RCC 7860 (cell line): Measurements from ENCODE around the gene EXOC3L4.

Experiments
- DNase-seq: peaks from one replicate; pipeline ENCODE4 v3.0.0-alpha.2; 2015; ENCODE audit warnings: low spot score
- FAIRE-seq: peaks from 2 replicates; lab custom pipeline; 2012; peaks lifted over from hg19 to GRCh38; lab: Jason Lieb, UNC

The EXOC3L4 gene

DNA sequence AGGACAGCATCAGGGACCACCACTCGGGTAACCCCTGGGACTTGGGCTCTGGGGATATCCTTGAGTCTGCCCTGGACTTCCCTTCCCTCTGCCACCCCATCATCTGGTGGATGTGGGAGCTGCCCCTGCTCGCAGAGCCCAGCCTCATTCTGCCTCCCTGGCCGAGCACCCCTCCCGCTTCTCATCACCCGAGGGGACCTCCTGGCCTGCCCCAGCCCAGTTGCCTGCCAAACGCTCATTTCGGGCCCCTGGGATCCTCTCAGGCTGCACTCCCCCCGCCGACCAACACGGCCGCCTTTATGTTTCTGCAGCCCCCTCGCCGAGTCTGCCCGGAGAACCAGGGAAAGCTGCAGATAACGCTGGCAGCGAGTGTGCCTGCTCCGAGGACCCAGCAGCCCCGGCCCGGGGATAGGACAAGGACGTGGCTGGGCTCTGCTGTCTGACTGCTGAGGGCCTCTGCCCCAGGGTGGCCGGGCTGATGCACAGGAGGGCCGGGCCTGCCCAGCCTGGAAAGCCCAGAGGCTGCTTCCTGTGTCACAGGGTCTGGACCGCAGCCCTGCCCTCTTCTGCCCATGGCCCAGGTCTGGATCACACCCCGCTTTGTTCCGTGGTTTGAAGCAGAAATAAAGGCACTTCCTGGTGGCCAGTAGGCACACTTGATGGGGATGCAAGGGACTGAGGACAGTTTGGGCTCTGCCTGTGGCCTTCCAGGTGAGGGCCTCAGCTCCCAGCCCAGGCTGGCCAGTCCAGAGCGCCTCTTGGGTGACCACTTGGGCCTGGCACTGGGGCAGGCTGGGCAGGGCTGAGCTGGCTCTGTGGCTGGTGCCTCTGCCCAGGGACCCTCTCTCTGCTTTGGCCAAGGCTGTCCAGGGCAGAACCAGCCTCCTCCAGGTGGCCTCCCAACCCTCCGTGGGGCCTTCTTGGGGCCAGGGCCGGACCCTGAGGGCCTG is 4.9 kb upstream of the EXOC3L4 start:
- DNase-seq, result no peak
- FAIRE-seq, result no peak

DNA sequence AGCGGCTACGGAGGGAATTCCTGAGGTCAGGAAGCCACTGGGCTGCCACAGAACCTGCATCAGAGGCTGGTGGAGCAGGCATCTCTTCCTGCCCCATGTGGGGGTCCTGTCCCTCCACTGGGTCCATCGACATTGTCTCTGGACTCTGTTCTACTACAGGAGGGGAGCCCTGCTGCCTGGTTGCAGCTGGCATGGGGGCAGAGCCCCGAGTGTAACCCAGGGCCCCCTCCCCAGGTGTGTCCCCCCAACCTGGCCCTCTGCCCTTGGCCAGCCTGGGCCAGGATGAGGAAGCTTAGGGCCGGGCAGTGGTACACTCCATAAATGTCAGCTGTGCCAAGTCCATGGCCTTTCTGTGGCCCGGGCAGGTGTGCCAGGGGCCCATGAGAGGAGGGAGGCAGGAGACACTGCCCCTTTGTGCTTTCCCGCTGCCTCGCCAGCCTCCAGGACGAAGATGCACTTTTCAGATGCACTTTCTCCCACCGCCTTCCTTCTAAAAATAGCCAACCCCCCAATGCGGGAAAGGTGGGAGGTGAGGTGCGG is 4.0 kb upstream of the EXOC3L4 start:
- FAIRE-seq (no peak), DNase-seq (no peak)

DNA sequence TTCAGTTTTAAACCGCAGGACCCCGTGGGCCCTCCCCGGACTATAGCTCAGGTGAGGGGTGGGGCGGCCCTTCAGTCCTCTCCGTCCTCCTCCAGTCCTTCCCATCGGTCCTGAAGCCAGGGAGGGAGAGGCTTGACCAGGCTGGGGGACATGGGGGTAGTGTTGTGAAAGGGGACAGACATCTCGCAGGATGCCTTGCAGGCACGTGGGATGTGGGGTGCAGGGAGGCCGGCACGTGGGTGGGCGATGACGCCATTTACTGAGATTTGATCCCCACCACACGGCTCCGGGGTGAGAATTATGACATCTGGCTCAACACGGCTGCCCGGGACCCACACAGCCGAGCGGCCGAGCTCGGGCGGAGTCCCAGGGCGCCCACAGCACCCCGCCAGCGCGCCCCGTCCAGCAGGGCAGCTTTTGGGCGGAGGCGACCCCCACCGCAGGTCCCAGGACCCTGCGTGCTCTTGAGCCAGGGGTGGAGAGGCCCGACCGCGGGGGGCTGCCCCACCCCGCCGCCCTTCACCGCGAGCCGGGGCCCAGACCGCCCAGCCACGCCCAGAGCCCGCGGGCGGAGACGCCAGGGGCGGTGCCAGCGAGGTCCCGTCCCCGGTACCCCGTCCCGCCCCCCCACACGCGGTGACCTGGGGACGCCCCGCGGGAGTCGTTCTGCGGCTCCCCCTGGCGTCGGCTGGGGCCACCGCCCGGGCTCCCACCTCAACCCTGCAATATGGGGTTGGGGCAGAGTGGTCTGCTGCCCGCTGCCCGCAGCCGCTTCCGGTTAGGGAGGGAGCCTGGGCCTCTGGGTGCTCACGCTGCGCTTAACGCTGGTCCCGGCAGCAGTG is 3.3 kb upstream of the EXOC3L4 start:
- DNase-seq, result no peak
- FAIRE-seq, result no peak

DNA sequence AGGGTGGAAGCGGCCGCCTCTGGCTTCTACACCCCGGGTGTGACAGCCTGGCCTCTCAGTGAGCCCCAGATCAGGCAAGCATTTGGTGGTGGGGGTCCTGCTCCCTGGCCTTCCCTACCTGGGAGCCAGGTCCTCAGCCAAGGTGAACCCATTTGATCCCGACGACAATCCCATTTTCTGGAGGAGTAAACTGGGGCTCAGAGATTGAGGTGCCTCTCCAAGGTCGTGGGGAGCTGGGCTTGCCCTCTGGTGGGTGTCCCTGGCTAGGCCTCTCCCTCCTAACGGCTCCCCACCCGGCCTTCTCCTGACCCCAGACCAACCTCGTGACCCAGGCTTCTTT is 2.7 kb upstream of the EXOC3L4 start:
- DNase-seq, result no peak
- FAIRE-seq, result no peak

DNA sequence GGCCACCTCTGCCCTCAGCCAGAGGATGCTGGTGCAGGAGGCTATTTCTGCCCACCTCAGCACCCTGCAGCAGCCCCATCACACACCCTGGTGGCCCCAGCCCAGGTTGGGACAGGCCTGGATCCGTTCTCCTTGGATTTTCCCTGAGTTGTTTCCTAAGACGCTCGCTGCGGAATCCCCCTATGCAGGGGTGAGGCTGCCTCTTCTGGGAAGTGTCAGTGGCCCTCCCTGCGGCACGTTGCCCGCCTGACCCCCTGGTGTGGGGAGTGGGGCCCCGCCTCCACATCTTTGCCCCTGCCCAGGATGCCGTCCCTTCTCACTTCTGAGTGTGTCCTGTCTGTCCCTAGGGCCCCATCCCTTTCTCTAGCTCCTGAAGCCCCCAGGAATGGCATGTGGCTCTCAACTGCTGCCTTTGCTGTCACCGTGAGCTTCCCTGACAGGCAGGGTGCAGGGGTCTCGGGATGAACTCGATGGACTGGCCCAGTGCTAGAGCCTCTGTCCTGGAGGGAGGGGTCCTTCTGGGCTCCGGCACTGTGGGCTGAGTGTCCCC is 594 bp upstream of the EXOC3L4 start:
- no peak for FAIRE-seq

DNA sequence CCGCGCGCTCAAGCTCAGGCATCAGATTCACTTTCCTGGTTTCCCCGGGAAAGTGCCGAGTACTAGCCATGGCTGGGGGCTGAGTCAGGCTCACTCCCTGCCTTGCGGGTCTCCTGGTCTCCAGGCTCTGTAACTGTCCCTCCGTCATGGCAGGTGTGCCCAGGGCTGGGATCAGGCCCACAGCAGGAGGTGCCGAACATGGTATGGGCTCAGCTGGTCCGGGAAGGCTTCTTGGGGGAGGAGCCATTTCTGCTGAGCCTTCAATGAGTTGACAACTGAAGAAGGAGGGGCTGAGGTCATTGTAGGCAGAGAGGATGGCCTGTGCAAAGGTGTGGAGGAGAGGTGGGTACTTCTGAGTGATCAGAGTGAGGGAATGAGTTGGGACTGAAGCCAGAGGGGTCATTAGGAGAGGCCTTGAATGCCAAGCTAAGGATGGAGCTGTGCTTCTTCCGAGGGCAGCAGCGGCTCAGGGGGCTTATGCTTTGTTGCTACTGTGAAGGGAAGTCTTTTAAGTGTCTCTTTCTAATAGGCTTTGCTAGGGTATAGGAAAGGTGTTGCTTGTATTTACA is 769 bp downstream of the EXOC3L4 start:
- no peak for FAIRE-seq
- no peak for DNase-seq

More for the DNA sequence above, 594 bp upstream of the EXOC3L4 start:
- DNase-seq, result no peak

DNA sequence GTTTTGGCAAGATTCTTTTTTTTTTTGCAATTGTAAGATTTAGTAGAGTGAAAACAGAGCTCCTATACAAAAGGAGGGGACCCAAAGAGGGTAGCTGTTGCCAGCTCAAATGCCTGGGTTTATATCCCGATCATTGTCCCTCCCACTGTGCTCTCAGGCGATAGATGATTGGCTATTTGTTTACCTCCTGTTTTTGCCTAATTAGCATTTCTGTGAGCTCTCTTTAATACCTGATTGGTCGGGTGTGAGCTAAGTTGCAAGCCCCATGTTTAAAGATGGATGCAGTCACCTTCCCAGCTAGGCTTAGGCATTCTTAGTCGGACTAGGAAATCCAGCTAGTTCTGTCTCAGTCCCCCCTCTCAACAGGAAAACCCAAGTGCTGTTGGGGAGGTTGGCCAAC is 1.9 kb downstream of the EXOC3L4 start:
- FAIRE-seq (no peak), DNase-seq (no peak)

DNA sequence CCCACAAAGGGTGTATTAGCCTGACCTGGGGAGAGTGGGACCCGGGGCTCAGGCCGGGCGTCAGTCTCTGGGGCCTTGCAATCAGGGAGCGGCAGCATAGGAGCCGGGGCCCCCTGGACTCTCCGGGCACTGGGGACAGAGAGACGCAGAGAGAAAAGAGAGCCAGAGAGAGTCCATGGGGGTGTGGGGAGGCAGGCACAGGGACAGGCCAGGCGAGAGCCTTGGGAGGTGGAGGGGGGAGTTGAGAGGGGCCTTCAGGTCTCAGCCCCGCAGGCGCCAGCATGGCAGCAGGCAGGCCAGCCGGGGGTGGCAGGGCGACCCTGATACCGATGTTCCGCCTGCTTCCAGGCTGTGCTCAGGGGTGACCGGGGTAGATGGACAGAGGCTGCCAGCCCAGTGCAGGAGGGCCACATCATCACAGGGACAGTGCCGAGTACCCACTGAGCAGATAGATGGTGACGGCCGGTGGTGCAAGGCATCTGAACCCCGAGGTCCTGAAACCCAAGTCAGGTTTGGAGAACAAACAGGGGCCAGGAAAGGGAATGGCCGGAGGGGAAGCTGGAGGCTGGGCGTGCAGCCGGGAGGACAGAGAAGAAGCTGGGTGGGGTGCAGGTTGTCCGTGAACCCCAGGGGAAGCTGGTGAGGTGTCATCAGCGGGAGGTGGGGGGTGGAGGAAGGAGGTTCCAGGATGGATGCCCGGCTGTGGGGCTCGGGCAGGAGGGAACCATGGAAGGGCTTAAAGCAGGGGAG is 2.9 kb downstream of the EXOC3L4 start:
- FAIRE-seq (no peak), DNase-seq (no peak)

DNA sequence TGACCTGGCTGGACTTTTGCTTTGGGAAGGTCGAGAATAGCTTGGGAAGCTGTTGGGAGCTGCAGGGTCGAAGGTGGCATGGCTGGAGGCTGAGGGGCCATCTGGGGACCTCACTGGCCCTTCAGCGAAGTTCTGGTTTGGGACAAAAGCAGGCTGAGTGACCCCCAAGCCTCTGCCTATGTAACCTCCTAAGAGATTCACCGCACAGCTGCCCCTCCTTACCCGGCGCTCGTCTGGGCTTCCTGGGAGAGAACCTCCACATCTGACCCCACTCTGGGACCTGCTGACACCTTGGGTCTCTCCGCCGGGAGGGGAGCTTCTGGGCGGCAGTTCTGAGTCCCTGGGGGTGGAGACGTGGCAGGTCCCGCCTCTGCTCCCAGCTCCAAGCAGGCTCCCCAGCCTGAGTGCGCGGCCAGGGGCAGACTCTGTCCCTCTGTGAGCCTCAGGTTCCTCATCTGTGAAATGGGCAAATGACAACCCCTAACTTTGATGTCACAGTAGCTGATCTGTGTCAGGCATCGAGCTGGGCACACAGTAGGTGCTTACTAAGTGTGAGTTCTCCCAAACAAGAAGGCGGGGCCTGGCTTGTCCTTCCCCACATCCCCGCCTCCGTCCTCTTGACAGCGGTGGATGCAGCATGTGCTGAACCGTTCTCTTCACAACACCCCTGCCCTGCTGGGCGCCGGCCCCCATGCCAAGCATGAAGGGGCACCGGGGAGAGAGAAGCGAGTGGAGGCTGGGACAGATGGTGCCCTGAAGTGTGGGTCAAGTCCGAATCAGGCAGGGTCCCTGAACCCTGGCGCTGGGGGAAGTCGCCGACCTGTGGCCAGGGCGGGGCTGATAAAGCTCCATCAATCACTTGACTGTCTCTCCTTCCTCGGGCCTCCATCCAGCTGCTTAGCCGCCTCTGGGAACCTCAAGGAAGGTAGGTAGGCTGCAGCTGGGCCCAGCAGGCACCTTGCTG is 3.8 kb downstream of the EXOC3L4 start:
- DNase-seq, result no peak
- no peak for FAIRE-seq

DNA sequence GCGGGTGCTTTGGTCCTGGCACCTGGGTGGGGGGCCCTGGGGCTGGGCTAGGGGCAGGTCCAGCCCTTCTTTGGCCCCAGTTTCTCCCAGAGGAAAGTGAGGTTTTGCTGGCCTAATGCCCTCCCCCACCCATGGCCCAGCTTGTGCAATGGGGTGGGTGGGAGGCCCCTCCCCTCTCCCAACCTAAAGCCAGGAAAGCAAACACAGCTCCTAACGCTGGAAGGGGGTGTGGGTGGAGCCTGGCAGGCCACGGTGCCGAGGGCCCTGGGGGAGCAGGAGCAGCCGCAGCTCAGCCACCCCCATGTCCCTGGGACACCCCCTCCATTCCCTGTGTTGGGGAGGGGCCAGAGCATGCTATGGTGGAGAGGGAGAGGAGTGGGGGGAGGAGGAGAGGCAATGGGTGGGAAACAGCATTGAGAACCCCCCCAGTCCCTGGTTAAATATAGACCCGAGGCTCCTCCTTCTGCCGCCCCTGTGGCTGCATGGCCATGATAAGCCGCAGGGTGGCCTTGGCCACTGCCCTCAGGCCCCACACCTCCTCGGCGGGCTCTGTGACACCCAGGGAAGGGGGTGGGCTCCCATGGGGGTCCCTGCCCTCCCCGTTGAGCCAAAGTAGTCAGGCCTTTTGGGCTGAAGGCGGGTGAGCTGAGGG is 4.7 kb downstream of the EXOC3L4 start:
- FAIRE-seq (no peak), DNase-seq (no peak)

DNA sequence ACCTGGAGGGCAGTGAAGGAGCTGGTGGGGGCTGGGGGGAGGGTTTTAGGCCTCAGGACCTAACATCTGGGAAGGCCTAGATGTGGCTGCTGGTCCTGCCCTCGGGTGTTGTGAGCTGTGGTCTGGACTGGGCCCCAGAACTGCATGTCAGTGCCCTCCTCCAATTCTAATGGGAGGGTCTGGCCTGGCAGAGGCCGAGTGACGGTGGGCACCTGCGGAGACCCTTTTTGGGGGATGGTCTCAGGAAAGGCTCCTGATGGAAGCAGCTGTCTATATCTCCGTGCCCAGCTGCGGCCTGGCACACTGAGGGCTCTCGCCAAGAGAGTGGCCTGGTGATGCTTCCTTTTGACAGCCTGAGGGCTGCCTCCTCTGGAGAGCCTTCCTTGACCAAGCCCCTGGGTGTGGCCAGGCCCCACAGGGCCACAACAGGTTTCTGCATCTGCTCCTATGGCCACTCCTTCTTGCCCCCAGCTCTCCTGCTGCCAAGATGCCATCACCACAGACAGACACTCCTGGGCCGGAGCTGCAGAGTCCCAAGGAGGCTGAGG is 5.3 kb downstream of the EXOC3L4 start:
- no peak for DNase-seq
- no peak for FAIRE-seq

DNA sequence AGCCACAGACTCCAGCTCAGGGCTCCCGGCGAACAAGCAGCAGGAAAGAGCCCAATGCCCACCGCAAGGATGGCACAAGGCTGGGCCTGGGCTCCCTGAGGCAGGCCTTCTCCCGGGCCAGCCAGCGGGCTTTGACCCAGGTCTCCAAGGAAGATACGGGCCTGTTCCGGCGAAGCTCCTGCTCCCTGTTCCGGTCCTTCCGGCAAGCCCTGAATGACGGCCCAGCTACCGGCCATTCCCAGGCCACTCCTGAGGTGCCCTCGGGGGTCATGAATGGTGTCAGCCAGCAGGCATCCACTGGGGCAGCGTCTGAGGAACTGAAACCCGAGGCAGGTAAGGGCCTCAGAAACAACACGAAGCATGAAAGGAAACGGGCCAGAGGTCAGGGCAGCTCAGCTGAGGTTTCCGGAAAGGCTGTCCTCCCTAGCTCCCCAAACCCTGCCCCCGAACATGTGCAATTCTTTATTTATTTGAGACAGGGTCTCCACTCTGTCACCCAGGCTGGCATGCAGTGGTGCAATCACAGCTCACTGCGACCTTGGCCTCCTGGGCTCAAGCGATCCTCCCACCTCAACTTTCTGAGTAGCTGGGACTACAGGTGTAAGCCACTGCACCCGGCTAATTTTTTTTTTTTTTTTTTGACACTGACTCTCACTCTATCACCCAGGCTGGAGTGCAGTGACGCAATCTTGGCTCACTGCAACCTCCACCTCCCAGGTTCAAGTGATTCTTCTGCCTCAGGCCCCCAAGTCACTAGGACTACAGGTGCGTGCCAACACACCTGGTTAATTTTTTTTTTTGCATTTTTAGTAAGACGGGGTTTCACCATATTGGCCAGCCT is 6.0 kb downstream of the EXOC3L4 start:
- FAIRE-seq (no peak), DNase-seq (no peak)

DNA sequence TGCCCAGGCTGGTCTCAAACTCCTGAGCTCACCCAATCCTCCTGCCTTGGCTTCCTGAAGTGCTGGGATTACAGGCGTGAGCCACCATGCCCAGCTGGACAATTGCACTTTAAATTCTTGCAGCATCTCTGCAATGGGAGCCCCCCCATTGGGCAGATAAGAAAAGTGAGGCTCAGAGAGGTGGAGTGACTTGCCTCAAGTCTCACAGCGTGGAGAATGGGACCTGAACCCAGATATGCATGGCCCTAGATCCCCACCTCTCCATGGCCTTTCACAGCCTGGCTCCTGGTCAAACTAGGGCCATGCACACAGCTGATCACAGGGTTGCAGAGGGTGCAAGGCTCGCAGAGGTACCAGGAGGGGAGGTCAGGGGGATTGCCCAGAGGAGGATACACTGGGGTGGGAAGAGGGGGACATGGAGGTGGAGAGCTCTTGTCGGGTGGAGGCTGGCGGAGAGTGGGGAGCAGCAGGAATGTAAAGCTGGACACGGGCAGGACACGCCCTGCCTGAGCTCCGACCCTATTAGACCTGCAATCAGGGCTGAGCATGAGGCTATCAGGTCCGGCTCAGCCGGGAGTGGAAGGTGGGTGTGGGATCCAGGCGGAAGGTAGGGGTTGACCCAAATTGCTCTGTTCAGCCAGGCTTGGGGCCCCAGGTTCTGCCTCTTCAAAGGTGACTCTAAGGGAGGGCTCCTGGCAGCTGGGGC is 6.9 kb downstream of the EXOC3L4 start:
- DNase-seq, result no peak
- no peak for FAIRE-seq

DNA sequence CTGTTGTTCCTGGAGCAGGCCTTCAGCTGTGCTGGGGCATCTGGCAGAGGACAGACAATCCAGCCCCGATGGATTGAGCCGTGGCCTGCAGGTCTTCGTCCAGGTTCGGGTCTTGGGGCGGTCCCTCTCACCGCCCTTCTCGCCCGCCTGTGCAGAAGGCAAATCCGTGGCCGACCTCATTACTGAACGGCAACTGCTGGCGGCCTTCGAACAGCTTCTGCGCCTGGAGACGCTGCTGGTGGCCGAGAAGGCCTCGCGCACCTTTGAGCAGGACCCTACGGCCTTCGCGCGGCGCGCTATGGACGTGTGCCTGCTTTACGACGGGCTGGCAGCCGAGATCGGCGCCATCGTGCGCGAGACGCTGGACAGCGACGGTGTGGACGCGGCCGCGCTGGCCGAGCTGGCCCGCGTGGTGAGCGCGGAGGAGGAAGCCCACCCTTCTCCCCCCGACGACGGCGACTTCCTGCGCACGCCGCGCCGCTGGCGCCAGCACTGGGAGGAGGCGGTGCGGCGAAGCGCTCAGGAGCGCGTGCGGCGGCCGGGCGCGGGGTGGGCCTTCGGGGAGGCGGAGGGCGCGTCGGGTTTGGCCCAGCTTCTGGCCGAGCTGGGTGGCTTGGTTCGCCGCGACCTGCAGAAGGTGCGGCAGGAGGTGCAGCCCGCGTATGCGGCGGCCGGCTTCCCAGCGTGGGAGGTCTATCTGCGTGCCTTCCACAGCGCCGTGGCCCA is 7.6 kb downstream of the EXOC3L4 start:
- FAIRE-seq (no peak), DNase-seq (no peak)

DNA sequence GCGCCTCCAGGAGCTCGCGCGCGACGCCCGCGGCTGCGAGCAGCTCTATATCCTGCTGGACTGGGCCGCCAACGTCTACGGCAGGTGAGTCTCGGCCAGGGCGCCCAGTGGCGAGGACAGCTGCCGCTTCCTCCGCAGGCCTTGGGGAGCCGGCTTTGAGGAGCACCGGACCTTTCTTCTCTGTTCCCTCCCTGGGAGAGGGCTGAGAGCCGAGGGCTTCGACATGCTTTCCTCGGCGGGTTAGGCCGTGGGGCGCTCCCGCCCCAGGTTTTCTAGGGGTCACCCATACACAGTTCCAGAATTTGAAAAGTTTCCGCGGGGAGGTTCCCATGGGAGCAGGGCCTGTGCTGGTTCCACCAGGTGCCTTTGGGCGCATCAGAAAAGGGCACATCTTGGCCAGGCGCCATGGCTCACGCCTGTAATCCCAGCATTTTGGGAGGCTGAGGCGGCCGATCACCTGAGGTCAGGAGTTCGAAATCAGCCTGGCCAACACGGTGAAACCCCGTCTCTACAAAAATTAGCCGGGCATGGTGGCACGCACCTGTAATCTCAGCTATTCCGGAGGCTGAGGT is 8.2 kb downstream of the EXOC3L4 start:
- DNase-seq (no peak), FAIRE-seq (no peak)
